H9 (cell line): ENCODE measurements around the gene SPECC1. TPM values are rescaled to one million over a fixed set of nuclear protein-coding genes. Genes with fewer than 3 reads are reported as not detected.

Experiments
- DNase-seq: peaks from one replicate; pipeline ENCODE4 v3.0.0-alpha.2; 2017
- H2AFZ ChIP-seq: one replicate; pipeline ENCODE4 v1.6.1; 2013; ENCODE audit warnings: mild to moderate bottlenecking, low read length, control low read depth, moderate library complexity
- H2AK5ac ChIP-seq: 2 replicates; pipeline ENCODE4 v1.6.1; 2013; ENCODE audit warnings: low read length, control low read depth, mixed read lengths; ENCODE audit not compliant: insufficient read length
- H2BK120ac ChIP-seq: one replicate; pipeline ENCODE4 v1.6.1; 2013; ENCODE audit warnings: low read depth, mild to moderate bottlenecking, low read length, control low read depth, inconsistent platforms; ENCODE audit not compliant: poor library complexity, severe bottlenecking
- H2BK12ac ChIP-seq: 2 replicates; pipeline ENCODE4 v1.6.1; 2013; ENCODE audit warnings: low read length, control low read depth, mixed read lengths, low read depth; ENCODE audit not compliant: insufficient read length
- H2BK15ac ChIP-seq: 2 replicates; pipeline ENCODE4 v1.6.1; 2013; ENCODE audit warnings: low read depth, low read length, control low read depth
- H2BK20ac ChIP-seq: one replicate; pipeline ENCODE4 v1.6.1; 2013; ENCODE audit warnings: low read depth, mild to moderate bottlenecking, low read length, control low read depth, inconsistent platforms; ENCODE audit not compliant: poor library complexity, severe bottlenecking
- H2BK5ac ChIP-seq: 2 replicates; pipeline ENCODE4 v1.6.1; 2013; ENCODE audit warnings: low read length, control low read depth, mixed read lengths; ENCODE audit not compliant: insufficient read length
- H3K14ac ChIP-seq: 2 replicates; pipeline ENCODE4 v1.6.1; 2013; ENCODE audit warnings: low read length, control low read depth; ENCODE audit not compliant: insufficient read depth
- H3K18ac ChIP-seq: 2 replicates; pipeline ENCODE4 v1.6.1; 2013; ENCODE audit warnings: low read depth, mild to moderate bottlenecking, mixed read lengths, low read length, control low read depth; ENCODE audit not compliant: insufficient read length
- H3K23ac ChIP-seq: 2 replicates; pipeline ENCODE4 v1.6.1; 2013; ENCODE audit warnings: low read length, control low read depth, mixed read lengths, low read depth; ENCODE audit not compliant: insufficient read length
- H3K23me2 ChIP-seq: 2 replicates; pipeline ENCODE4 v1.6.1; 2013; ENCODE audit warnings: low read depth, mild to moderate bottlenecking, mixed read lengths, low read length, control low read depth; ENCODE audit not compliant: insufficient read length, poor library complexity, severe bottlenecking
- H3K27ac ChIP-seq: 2 replicates; pipeline ENCODE4 v1.5.1; 2013; ENCODE audit warnings: low read length, control low read depth, mixed read lengths, low read depth; ENCODE audit not compliant: insufficient read length
- H3K27me3 ChIP-seq: 2 replicates; pipeline ENCODE4 v1.6.1; 2013; ENCODE audit warnings: low read length, control low read depth, inconsistent platforms; ENCODE audit not compliant: insufficient read depth
- H3K4ac ChIP-seq: 2 replicates; pipeline ENCODE4 v1.6.1; 2013; ENCODE audit warnings: low read depth, mild to moderate bottlenecking, control low read depth, inconsistent platforms, low read length, moderate library complexity
- H3K4me1 ChIP-seq: 2 replicates; pipeline ENCODE4 v1.6.1; 2013; ENCODE audit warnings: low read length, control low read depth, inconsistent platforms; ENCODE audit not compliant: insufficient read depth
- H3K4me2 ChIP-seq: 2 replicates; pipeline ENCODE4 v1.6.1; 2013; ENCODE audit warnings: low read length, control low read depth, mixed read lengths; ENCODE audit not compliant: insufficient read length, insufficient read depth
- H3K56ac ChIP-seq: 2 replicates; pipeline ENCODE4 v1.6.1; 2013; ENCODE audit warnings: low read depth, mild to moderate bottlenecking, mixed read lengths, low read length, control low read depth; ENCODE audit not compliant: insufficient read length
- H3K79me1 ChIP-seq: 2 replicates; pipeline ENCODE4 v1.6.1; 2013; ENCODE audit warnings: low read depth, mild to moderate bottlenecking, moderate library complexity, low read length, control low read depth, inconsistent platforms; ENCODE audit not compliant: insufficient read depth, poor library complexity, severe bottlenecking
- H3K79me2 ChIP-seq: 2 replicates; pipeline ENCODE4 v1.6.1; 2013; ENCODE audit warnings: low read length, control low read depth, inconsistent platforms; ENCODE audit not compliant: insufficient read depth
- H3K9ac ChIP-seq: 2 replicates; pipeline ENCODE4 v1.6.1; 2013; ENCODE audit warnings: low read length, control low read depth, mixed read lengths; ENCODE audit not compliant: insufficient read length; ENCODE audit errors: extremely low read depth
- H3K9me3 ChIP-seq: one replicate; pipeline ENCODE4 v1.6.1; 2013; ENCODE audit warnings: low read depth, low read length, inconsistent platforms; ENCODE audit not compliant: control insufficient read depth
- H3T11ph ChIP-seq: one replicate; pipeline ENCODE4 v1.6.1; 2013; ENCODE audit warnings: mild to moderate bottlenecking, low read length, control low read depth, inconsistent platforms
- H4K20me1 ChIP-seq: one replicate; pipeline ENCODE4 v1.6.1; 2013; ENCODE audit not compliant: control insufficient read depth, insufficient read length, insufficient read depth
- H4K5ac ChIP-seq: 2 replicates; pipeline ENCODE4 v1.6.1; 2013; ENCODE audit warnings: low read depth, mild to moderate bottlenecking, mixed read lengths, low read length, control low read depth; ENCODE audit not compliant: insufficient read length
- H4K8ac ChIP-seq: replicated peaks from 2 replicates; pipeline ENCODE4 v1.6.1; 2013; ENCODE audit warnings: low read length, control low read depth, mixed read lengths, low read depth; ENCODE audit not compliant: insufficient read length
- H4K91ac ChIP-seq: 2 replicates; pipeline ENCODE4 v1.6.1; 2013; ENCODE audit warnings: low read depth, mild to moderate bottlenecking, moderate library complexity, mixed read lengths, low read length, control low read depth; ENCODE audit not compliant: insufficient read length
- H3K27ac Mint-ChIP-seq, 3 experiments: 2 replicates in 2 of 3; 3 replicates in 1 of 3; pipeline ENCODE4 v1.8.0; 2020 to 2021; ENCODE audit warnings: mixed read lengths in 3 of 3, mild to moderate bottlenecking in 1 of 3, moderate library complexity in 1 of 3
- H3K27me3 Mint-ChIP-seq: 2 replicates; pipeline ENCODE4 v1.8.0; 2021; ENCODE audit warnings: low read depth, mild to moderate bottlenecking, moderate library complexity, mixed read lengths
- H3K36me3 Mint-ChIP-seq, 3 experiments: 2 replicates in 2 of 3; 3 replicates in 1 of 3; pipeline ENCODE4 v1.8.0; 2020 to 2021; ENCODE audit warnings: low read depth in 3 of 3, mixed read lengths in 3 of 3; ENCODE audit not compliant: insufficient read depth in 1 of 3
- H3K4me1 Mint-ChIP-seq, 2 experiments: 2 replicates each; pipeline ENCODE4 v1.8.0; 2020; ENCODE audit warnings: mixed read lengths in 2 of 2
- H3K4me3 Mint-ChIP-seq, 2 experiments: 2 replicates in 1 of 2; 3 replicates in 1 of 2; pipeline ENCODE4 v1.8.0; 2020 to 2021; ENCODE audit warnings: mild to moderate bottlenecking in 2 of 2, mixed read lengths in 2 of 2, moderate library complexity in 1 of 2
- H3K9me3 Mint-ChIP-seq, 2 experiments: 2 replicates in 1 of 2; 3 replicates in 1 of 2; pipeline ENCODE4 v1.8.0; 2020; ENCODE audit warnings: mild to moderate bottlenecking in 2 of 2, mixed read lengths in 2 of 2, moderate library complexity in 1 of 2
- CTCF ChIP-seq: fragments of 200-600 bp; sonication (generic); conservative IDR thresholded peaks from 3 replicates; pipeline ENCODE4 v1.8.0; 2021; ENCODE audit warnings: antibody characterized with exemption, mild to moderate bottlenecking
- WGBS: extraction: QIAGEN DNeasy Blood & Tissue Kit; methylation state at CpG from one replicate; pipeline ENCODE4 v1.1.7; 2013; ENCODE audit warnings: missing lambda C conversion rate, low lambda C conversion rate, mixed read lengths; ENCODE audit not compliant: insufficient read length; ENCODE audit errors: extremely low coverage; 5-methylcytosine and 5-hydroxymethylcytosine counted together
- total RNA-seq: library from RNA; stranded (reverse); gene quantifications from 2 replicates; pipeline ENCODE4 v1.2.1, GENCODE V29; 2021

SPECC1 gene
- total RNA-seq, 1 experiment from 2014 or later = 65.7 TPM

DNA sequence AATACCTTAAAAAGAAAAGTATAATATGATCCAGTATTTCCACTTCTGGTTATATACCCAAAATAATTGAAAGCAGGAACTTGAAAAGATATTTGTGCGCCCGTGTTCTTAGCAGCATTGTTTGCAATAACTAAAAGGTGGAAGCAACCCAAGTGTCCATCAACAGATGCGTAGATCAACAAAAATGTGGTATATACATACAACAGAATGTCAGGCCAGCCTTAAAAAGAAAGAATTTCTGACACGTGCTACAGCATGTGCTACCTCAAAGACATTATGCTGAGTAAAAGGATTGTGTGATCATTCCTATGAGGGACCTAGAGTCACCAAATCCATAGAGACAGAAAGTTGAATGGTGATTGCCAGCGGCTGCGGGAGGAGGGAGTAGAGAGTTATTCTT is 133.1 kb downstream of the SPECC1 start:
- no peak overlapping the region for H3K4ac ChIP-seq
- H3K56ac ChIP-seq = no peak overlapping the region
- H2BK120ac ChIP-seq = no peak overlapping the region
- no peaks in the 10 kb centered on the region for H3K23me2 ChIP-seq
- H3K9ac ChIP-seq = no peak overlapping the region
- H3K18ac ChIP-seq = no peak overlapping the region
- H2BK20ac ChIP-seq = no peak overlapping the region
- no peak overlapping the region for H4K91ac ChIP-seq
- H3K79me2 ChIP-seq = peaks cover 2% of the 10 kb centered on the region
- WGBS = no CpG with 5 or more reads among the region's 6 CpGs
- no peak overlapping the region for H3T11ph ChIP-seq
- peaks cover 2% of the 10 kb centered on the region for H3K27me3 Mint-ChIP-seq
- H3K27me3 ChIP-seq = no peaks in the 10 kb centered on the region
- H3K9me3 ChIP-seq = no peaks in the 10 kb centered on the region
- peaks cover 19 to 25% of the 10 kb centered on the region in 2 experiments for H3K4me1 Mint-ChIP-seq
- H4K5ac ChIP-seq = no peak overlapping the region
- H3K36me3 Mint-ChIP-seq = peaks cover 0 to 4% (median 0%) of the 10 kb centered on the region in 3 experiments; a peak in 1 of 7 replicates
- no peaks in the 10 kb centered on the region for H3K79me1 ChIP-seq
- H2AFZ ChIP-seq = no peak overlapping the region
- H3K4me3 Mint-ChIP-seq = no peak overlapping the region
- H3K4me2 ChIP-seq = no peak overlapping the region
- H4K8ac ChIP-seq = no peak overlapping the region
- H2BK12ac ChIP-seq = no peak overlapping the region
- no peak overlapping the region for H3K14ac ChIP-seq
- no peak overlapping the region for H2AK5ac ChIP-seq
- no peak for DNase-seq
- no peak for TF ChIP-seq CTCF
- no peak overlapping the region for H3K27ac ChIP-seq
- peaks cover 0 to 5% of the 10 kb centered on the region in 2 experiments; a peak in 1 of 5 replicates for H3K9me3 Mint-ChIP-seq
- no peak overlapping the region for H3K27ac Mint-ChIP-seq
- no peaks in the 10 kb centered on the region for H4K20me1 ChIP-seq
- no peak overlapping the region for H2BK15ac ChIP-seq
- no peak overlapping the region for H3K23ac ChIP-seq
- H2BK5ac ChIP-seq = no peak overlapping the region
- H3K4me1 ChIP-seq = peaks cover 6% of the 10 kb centered on the region; the same call in 1 of the 2 replicates
